GM04504 (cell line): ENCODE results near the gene GPRIN3.
"Not testable (repeated sequence)": the region's sequence is repeated elsewhere in the genome, so short reads cannot be mapped to it uniquely, and the experiment has no call there.

Experiments used
- DNase-seq: peaks from one replicate; pipeline ENCODE4 v3.0.0-alpha.2; 2012; ENCODE audit warnings: low read depth

The GPRIN3 gene

DNA sequence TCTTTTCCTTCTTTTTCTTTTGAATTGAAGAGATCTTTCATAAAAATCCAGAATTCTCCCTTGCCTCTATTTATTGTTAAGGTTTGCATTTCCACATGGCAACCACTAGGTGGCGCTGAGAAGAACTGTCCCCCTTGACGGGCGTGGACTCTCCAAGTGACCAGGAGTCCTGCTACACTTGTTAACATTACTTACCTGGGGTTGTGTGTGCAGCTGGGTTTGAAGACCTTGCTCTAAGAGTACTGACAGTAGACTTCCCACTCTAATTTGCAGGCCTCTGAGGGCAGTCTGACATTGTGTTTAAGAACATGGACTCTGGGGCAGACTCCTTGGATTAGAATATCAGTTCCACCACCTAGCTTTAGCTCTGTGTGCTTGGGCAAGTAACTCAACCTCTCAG lies 52.8 kb downstream of the GPRIN3 start:
- DNase-seq: peak; percentile 2

DNA sequence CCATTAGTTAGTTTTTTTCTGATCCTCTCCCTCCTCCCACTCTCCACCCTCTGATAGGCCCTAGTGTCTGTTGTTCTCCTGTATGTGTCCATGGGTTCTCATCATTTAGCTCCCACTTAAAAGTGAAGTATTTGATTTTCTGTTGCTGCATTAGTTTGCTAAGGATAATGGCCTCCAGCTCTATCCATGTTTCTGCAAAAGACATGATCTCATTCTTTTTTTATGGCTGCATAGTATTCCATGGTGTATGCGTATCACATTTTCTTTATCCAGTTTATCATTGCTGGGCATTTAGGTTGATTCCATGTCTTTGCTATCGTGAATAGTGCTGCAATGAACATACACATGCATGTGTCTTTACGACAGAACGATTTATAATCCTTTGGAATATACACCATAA lies 53.3 kb downstream of the GPRIN3 start:
- DNase-seq: not testable (repeated sequence)

- no peak for DNase-seq
Measured at GRCh38 chr4:89253935-89254334, 53.7 kb downstream of the GPRIN3 start.

GRCh38 chr4:89253311-89253710 lies 54.3 kb downstream of the GPRIN3 start:
- no peak for DNase-seq

DNA sequence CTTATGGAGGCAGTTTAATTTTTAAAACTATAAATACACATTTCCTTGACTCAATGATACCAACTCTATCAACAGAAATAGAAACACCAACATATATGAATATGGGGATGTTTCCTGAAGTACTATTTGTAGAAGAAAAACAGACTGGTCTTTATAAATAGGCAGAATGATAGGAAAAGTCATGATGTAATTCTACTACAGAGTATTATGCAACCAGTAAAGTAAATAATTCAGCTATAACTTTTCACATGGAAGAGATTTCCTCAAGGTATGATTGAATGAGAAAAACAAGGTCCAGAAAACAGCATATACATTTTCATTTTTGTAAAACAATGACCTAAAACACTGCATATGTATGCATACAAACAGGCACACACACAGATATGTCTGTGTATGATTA lies 56.2 kb downstream of the GPRIN3 start:
- no peak for DNase-seq

- DNase-seq: no peak
Measured at GRCh38 chr4:89249716-89250361, 57.8 kb downstream of the GPRIN3 start.

GRCh38 chr4:89249313-89249712 lies 58.3 kb downstream of the GPRIN3 start:
- no peak for DNase-seq

- DNase-seq: no peak
Measured at GRCh38 chr4:89248879-89249281, 58.7 kb downstream of the GPRIN3 start.

- no peak for DNase-seq
Measured at GRCh38 chr4:89247951-89248350, 59.6 kb downstream of the GPRIN3 start.

GRCh38 chr4:89245459-89245858 lies 62.1 kb downstream of the GPRIN3 start:
- DNase-seq: no peak

DNA sequence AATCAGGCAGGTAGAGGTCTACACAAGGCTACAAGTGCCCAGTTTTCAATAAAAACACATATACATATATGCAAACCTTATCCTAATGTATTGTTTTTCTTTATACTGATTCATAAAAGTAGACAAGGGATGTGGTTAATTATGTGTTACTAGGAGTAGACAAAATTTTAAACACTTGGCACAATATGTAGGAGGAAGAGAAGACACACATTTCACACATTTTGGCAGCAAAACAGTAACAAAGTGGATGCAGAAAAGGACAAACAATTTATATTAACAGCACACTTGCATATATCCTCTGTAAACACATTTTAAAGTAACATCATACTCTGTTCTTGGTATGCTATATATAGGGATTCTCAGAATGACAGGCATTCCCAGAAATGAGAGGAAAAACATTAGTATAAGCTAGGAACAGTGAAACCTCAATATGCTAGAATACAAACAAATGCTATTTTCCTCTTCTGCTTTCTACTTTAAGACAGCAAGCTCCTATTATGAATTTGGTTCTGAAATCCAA lies 63.8 kb downstream of the GPRIN3 start:
- DNase-seq: no peak

GRCh38 chr4:89242864-89243732 lies 64.5 kb downstream of the GPRIN3 start:
- no peak for DNase-seq

DNA sequence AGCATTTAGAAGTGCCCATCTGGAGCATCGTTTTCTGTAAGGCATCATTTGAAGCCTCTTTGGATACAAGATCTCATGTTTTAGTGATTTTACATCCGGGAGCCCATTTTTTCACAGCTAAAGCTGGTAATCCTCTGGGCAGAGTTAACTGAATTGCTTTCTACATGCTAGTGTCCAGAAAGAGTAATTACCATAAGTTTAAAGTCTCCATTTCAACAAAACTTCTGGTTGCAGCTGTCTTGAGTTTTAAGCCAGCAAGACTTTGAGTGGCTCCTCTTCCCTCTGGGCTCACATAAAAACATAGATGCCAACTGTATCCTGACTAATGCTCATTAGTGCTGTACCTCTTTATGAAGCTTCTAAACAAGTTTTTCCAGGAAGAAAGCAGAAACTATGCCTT lies 65.4 kb downstream of the GPRIN3 start:
- no peak for DNase-seq

GRCh38 chr4:89230271-89230670 lies 77.3 kb downstream of the GPRIN3 start:
- no peak for DNase-seq

GRCh38 chr4:89226665-89227574 lies 80.7 kb downstream of the GPRIN3 start:
- DNase-seq: peak; percentile 38

GRCh38 chr4:89222170-89222569 lies 85.4 kb downstream of the GPRIN3 start:
- no peak for DNase-seq

- DNase-seq: no peak
Measured at GRCh38 chr4:89221167-89221867, 86.3 kb downstream of the GPRIN3 start.

- DNase-seq: no peak
Measured at GRCh38 chr4:89218587-89218986, 89.0 kb downstream of the GPRIN3 start.

DNA sequence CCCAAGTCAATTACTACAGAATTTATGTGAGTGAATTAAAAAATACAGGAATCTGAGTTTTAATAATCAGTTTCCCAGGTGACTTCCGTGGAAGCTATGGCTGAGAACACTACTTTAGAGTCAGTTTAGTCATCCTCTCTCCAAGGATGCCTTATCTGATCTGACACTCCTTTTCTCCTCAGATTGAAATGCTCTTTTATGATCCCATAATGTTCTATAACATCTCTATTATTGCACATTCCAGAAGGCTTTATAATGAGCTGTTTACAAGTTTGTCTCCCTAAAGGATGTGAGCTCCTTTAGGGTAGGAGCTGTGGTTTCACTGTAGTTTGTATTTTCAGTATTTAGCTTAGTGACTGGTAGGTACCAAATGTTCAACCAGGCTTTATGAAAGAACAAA lies 90.0 kb downstream of the GPRIN3 start:
- no peak for DNase-seq

DNA sequence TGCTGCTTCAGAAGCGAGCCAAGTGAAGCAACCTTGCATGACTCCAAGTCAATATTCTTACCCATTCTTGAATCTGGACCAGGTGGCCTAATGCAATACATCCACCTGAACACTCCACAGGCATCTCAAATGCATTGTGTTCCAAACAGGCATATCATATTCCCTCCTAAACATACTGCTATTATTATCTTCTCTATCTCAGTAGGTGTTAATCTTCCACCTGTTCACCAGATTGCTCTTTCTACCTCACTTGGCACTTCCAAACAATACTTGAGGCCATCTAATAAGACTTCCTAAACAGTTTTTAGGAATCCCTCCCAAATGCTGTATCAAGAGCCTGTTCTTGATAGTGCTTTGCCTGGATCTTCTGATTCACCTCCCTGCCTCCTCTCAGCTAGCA lies 90.7 kb downstream of the GPRIN3 start:
- DNase-seq: no peak

DNA sequence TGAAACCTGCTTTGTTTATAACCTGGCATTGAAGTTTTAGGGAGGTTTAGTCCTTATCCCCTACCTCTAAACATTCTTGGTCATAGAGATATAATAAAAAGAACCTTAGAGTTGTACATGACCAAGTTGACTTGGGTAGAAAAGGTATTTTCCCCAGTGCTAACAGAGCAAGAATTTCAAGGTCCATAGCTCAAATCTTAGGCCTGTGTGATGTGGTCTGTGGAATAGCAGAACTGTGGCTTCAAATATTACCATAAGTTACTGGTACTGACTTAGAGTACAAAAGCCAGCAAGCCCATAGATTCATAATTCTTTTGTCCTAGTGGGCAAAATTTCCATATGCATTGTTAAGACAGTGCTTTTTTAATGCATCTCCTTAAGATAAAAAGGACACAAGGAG lies 91.2 kb downstream of the GPRIN3 start:
- no peak for DNase-seq

GRCh38 chr4:89215736-89216135 lies 91.9 kb downstream of the GPRIN3 start:
- no peak for DNase-seq
